ENCODE measurements around the gene PHF13.
"Not testable (repeated sequence)": the region's sequence is repeated elsewhere in the genome, so short reads cannot be mapped to it uniquely, and the experiment has no call there.

The PHF13 gene

DNA sequence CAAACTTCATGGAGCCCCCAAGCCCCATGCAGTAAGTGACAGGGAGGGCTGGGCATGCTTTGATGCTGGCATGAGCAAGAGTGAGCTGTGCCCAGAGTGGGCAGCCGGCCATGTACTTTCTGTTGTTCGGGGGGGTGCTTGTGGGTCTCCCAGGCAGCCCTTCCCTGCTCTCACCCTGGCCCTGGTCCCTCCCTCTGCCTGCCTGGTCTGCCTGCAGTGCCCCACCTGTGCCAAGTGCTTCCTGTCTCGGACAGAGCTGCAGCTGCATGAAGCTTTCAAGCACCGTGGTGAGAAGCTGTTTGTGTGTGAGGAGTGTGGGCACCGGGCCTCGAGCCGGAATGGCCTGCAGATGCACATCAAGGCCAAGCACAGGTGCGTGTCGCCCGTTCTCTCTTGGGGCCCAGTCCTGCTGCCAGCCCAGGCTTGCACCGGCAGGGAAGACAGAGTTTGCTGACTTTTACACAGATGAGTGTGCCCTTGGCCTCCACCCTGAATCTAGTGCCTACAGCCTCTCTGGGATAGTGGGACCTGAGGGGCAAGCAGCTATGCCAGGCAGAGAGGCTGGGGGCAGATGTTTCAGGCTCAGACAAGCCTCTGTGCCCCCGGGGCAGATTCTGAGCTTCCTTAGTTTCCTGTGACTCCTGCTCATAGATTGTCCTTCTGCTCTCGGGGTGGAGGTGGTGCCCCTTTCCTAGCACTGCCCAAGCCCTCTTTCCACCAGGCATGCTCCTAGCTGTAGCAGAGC lies 26.1 kb upstream of the PHF13 start:
- DNase-seq = no peak

DNA sequence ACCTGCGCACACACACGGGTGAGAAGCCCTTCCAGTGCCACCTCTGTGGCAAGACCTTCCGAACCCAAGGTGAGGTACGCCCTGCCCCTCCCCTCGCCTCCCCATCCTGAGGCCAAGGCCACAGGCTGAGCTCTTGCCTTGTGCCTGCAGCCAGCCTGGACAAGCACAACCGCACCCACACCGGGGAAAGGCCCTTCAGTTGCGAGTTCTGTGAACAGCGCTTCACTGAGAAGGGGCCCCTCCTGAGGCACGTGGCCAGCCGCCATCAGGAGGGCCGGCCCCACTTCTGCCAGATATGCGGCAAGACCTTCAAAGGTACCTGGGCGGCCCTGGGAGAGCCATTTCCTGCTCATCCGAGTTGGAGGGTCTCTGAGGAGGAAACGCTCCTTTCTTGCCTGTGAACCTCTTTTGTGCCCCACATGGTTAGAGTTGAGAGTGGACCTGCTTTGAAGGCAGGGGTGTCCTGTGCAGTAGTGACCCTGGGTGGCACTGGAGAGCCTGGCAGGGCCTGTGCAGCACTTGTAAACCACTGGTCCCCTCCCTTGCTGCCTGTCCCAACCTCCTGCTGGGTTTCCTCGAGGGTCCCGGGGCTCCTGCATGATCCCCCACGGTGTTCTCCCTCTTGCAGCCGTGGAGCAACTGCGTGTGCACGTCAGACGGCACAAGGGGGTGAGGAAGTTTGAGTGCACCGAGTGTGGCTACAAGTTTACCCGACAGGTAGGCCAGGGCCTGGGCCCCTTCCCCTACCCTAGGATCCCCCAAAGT lies 25.2 kb upstream of the PHF13 start:
- DNase-seq = no peak

GRCh38 chr1:6588893-6589520 lies 24.5 kb upstream of the PHF13 start:
- DNase-seq = no peak

DNA sequence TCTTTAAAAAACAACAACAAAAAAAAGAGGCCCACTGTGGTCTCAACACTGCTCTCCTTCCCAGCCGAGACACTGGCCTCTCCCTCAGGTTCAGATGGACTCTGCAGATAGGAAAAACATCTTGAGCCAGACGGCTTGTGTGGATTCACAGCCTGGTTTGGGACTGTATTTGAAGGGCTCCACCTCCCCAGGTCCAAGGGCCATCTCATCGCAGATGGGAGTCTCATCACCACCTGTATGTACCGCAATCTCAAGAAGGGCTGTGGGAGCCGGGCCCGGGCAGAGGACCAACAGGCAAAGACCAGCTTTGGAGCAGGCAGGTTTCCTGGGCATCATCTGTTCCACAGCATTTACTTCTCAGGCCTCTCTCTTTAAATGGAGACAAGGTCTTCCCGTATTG lies 23.5 kb upstream of the PHF13 start:
- DNase-seq = no peak

- DNase-seq = peak in 1 of 2 donors; percentile 10
Measured at GRCh38 chr1:6591222-6591621, 22.3 kb upstream of the PHF13 start.

DNA sequence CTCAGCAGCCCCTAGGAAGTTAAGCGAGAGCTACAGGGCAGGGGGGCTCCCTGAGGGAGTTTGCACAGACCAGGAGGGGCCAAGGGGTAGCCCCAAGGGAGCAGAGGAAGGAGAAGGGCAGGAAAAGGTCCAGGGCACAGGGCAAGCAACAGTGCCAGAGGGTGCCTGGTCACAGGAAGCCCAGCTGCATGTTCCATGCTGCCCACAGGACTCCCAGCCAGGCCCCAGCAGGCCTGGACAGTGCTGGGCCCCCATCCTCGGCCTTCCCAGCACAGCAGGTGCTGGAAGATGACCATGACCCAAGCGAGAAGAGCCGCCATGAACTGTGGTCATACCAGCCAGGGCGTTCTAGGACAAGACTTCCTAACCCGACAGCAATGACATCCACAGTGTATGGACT lies 21.9 kb upstream of the PHF13 start:
- DNase-seq = no peak

- no peak for DNase-seq
Measured at GRCh38 chr1:6592441-6592840, 21.1 kb upstream of the PHF13 start.

DNA sequence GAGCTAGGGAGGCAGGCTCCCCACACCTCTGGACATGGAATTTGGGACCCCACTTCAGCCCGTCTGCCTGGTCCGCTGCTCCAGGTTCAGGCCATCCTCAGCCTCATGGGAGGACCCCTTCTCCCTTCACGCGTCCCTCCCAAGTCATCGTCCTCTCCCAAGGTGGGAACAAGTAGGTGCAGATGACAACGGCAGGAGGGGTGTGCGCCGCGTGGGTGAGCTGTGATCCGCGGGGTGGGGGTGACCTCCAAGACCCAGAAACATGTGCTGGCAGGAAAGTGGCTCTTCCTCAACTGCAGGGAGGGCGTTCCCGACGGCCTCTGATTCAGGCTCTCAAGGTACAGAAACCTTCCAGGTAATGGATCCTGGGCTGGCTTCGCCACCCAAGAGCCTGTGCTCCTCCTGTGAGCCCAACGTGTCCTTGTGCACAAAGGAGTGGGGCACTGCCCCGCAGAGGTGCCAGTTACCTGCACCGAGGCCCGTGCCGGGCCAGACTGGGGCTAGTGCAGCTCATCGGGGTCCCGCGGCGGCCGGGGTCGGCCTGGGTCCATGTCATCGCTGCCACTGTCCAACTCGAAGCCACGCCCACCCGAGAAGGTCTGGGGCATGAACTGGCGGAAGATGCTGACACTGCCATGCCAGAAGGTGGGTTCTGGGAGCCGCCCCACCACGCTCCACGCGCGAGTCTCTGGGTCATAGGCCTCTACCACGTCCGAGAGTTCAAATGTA lies 20.5 kb upstream of the PHF13 start:
- no peak for DNase-seq

GRCh38 chr1:6593810-6594209 lies 19.7 kb upstream of the PHF13 start:
- DNase-seq = no peak

DNA sequence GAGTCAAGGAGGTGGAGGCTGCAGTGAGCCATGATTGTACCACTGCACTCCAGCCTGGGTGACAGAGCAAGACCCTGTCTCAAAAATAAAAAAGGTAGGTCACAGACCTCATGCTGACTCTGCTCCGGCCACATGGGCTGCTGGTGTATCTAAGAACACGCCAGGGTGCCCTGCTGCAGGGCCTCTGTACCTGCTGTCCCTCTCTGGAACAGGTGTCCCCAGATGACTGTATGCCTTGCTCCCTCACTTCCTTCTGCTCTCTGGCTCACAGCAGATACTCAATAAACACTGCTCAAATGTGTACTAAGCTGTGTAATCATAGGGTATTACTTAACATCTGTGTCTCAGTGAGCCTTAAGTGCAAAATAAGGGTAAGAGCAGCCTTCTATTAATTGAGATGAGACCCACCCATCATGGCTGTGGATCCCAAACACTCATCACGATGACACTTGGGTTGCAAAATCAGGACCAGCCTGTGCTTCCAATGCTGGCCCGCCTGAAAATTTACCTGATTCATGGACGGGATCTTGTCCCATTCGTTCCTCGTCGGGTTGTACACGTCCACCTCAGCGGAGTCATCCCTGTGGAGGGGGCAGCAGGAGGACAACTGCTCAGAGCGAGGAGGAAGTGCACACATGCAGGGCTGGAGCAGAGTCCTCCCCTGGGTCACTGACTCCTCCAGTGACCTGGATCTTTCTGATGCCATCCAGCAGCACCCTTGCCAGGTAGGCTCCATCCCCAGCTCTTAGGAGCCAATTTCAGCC lies 18.4 kb upstream of the PHF13 start:
- no peak for DNase-seq

- no peak for DNase-seq
Measured at GRCh38 chr1:6596351-6596750, 17.2 kb upstream of the PHF13 start.

GRCh38 chr1:6596886-6597776 lies 16.4 kb upstream of the PHF13 start:
- DNase-seq = no peak

- DNase-seq = no peak
Measured at GRCh38 chr1:6597777-6598131, 15.8 kb upstream of the PHF13 start.

- peak; percentile 16 to 54 for DNase-seq
Measured at GRCh38 chr1:6599141-6599975, 14.2 kb upstream of the PHF13 start.

DNA sequence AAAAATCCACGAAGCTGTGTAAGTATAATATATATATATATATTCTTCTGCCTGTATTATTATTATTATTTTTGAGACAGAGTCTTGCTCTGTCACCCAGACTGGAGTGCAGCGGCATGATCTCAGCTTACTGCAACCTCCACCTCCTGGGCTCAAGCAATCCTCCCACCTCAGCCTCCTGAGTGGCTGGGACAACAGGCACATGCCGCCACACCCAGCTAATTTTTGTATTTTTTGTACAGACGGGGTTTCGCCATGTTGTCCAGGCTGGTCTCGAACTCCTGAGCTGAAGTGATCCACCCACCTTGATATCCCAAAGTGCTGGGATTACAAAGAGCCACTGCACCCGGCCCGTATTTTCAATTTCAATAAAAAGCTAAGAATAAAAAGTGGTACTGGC lies 13.5 kb upstream of the PHF13 start:
- DNase-seq = not testable (repeated sequence)

DNA sequence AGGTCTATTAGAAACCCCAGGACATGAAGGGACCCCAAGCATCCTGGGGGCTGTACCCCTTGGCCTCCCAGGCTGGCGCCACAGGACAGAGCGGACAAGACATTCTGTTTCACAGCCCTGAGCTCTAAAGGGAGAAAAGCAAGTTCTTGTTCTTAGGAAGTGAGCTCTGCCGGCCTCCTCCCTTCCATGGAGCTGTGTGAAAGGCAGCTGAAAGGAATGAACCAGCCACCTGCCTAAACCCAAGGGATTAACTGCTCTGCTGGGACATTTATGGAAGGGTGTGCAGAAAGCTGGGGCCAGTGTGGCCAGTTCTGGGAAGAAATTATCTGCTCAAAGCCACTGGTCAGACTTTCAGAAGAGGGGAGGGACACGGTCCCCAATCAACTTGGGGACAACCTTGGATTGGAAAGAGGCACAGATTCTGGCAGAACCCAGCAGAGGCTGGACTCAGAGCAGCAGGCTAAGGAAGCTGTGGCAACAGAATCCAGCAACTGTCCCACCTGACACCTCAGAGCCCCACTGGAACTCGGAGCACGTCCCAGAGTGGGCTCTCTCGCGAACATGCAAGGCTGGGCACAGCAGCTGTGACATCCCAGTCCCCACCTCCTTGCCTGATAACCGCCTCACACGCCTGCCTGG lies 13.0 kb upstream of the PHF13 start:
- no peak for DNase-seq

GRCh38 chr1:6601049-6601922 lies 12.2 kb upstream of the PHF13 start:
- DNase-seq = peak; percentile 71 to 82

- no peak for DNase-seq
Measured at GRCh38 chr1:6601923-6602668, 11.4 kb upstream of the PHF13 start.
